HG03442 (cell line): ENCODE data around the gene CHST2.

ENCODE experiments used
- ATAC-seq: cut with Tn5 transposase; IDR thresholded peaks from one replicate; pipeline ENCODE4 v1.9.1; 2021; ENCODE audit warnings: mild to moderate bottlenecking, moderate library complexity; ENCODE audit not compliant: unreplicated experiment

CHST2 gene

GRCh38 chr3:143098032-143098764, 21.4 kb upstream of the CHST2 start:
- no peak for ATAC-seq

GRCh38 chr3:143099210-143099609, 20.4 kb upstream of the CHST2 start:
- no peak for ATAC-seq

- ATAC-seq, result no peak
These were observed 19.9 kb upstream of the CHST2 start for GRCh38 chr3:143099690-143100089.

- no peak for ATAC-seq
These were observed 19.1 kb upstream of the CHST2 start for GRCh38 chr3:143100451-143100850.

GRCh38 chr3:143101792-143102381, 17.7 kb upstream of the CHST2 start:
- ATAC-seq, result no peak

- peak; percentile 65 for ATAC-seq
These were observed 15.9 kb upstream of the CHST2 start for GRCh38 chr3:143103652-143104051.

GRCh38 chr3:143105170-143105569, 14.4 kb upstream of the CHST2 start:
- no peak for ATAC-seq

GRCh38 chr3:143109861-143110260, 9.7 kb upstream of the CHST2 start:
- no peak for ATAC-seq

- no peak for ATAC-seq
These were observed 9.2 kb upstream of the CHST2 start for GRCh38 chr3:143110371-143110770.

- ATAC-seq, result no peak
These were observed 952 bp upstream of the CHST2 start for GRCh38 chr3:143118630-143119008.

GRCh38 chr3:143119974-143120715, 574 bp downstream of the CHST2 start:
- peak; percentile 1 for ATAC-seq

GRCh38 chr3:143120716-143121240, 1.2 kb downstream of the CHST2 start:
- ATAC-seq, result peak; percentile 27

GRCh38 chr3:143121241-143122088, 1.9 kb downstream of the CHST2 start:
- ATAC-seq, result peak; percentile 21

GRCh38 chr3:143122089-143122430, 2.5 kb downstream of the CHST2 start:
- ATAC-seq, result no peak

- no peak for ATAC-seq
These were observed 3.2 kb downstream of the CHST2 start for GRCh38 chr3:143122608-143123352.

GRCh38 chr3:143123353-143123984, 3.9 kb downstream of the CHST2 start:
- ATAC-seq, result no peak

- no peak for ATAC-seq
These were observed 5.3 kb downstream of the CHST2 start for GRCh38 chr3:143124601-143125520.

GRCh38 chr3:143127801-143128200, 8.2 kb downstream of the CHST2 start:
- ATAC-seq, result no peak
